ENCODE data around the gene PNMT. TPM values are rescaled to one million over a fixed set of nuclear protein-coding genes. Genes with fewer than 3 reads are reported as not detected.

The PNMT gene
- total RNA-seq, 1 experiment from 2014 or later: 1.4 TPM

DNA sequence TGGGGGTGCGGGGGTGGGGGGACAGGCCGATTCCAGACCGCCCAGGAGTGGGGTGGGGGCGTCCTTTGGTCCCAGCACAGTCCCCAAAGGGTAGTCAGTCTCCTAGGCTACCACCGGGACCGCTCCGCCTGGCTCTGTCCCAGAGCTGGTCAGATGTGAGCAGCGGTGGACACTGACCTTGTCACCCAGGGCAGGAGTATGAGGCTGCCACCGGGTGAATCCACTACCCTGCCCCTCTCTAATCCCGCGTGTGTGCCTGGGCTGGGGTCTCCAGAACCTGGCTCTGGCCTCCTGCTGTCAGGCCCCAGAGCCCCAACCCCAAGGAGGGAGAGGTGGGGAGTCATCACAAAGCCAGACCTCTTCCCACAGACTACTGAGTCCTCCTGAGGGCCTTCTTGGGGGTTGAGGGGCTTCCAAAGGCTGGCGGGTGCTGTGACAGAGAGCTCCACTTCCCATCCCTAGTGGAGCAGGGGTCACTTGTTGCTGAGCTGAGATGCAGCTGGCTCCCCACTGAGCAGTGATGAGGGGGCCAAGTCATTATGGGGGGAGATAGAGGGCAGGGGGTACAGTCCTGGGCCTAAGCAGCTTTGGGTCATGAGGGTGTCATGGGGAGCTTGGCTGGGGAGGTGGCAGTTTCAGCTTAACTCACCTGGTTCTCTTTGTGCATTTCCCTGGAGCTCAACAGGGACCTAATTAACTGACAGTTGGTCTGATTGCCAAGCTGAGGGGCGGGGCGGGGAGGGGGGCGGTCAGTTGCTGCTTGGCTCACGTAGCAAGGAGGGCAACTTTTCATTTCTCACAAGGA lies 40.3 kb upstream of the PNMT start:
- Histone ChIP-seq H2AFZ (ENCODE audit: low read length) (no peak overlapping the region), H3K4me3 (ENCODE audit: low read length) (no peak overlapping the region), H3K9ac (ENCODE audit: low read length) (no peak overlapping the region), H3K79me2 (ENCODE audit: low read length) (no peaks in the 10 kb centered on the region), H3K4me2 (ENCODE audit: low read length) (no peak overlapping the region), H3K36me3 (ENCODE audit: low read depth, low read length) (no peaks in the 10 kb centered on the region), H3K4me1 (ENCODE audit: insufficient read depth, low read length) (peaks cover 18% of the 10 kb centered on the region), H3K27ac (ENCODE audit: low read length) (no peak overlapping the region), H3K9me2 (replicated peaks; ENCODE audit: low read length) (no peaks in the 10 kb centered on the region), H4K20me1 (ENCODE audit: low read length) (no peaks in the 10 kb centered on the region), H3K27me3 (ENCODE audit: low read length) (peaks cover 13% of the 10 kb centered on the region), H3F3A (ENCODE audit: low read length, unreplicated experiment) (no peaks in the 10 kb centered on the region), H3K9me3 (ENCODE audit: low read length) (no peaks in the 10 kb centered on the region)
- intact Hi-C loops (cut with micrococcal nuclease): no loop called here
- ChIA-PET POLR2A (ENCODE audit: unreplicated experiment) (no interaction called here), CTCF (interaction anchor here (0.6 kb wide), 1 partner anchor 26 kb away, joined by 5 read pairs; no protein-coding TSS in a partner anchor)
- DNase-seq (no peak), ATAC-seq (no peak)
- BruUV-seq (replicated peaks): no TSS peak
- TF ChIP-seq EZH2phosphoT487 (IDR thresholded peaks at IDR 0.05; ENCODE audit: borderline replicate concordance, low read length): no peak
- TF ChIP-seq EZH2 (IDR thresholded peaks at IDR 0.05; ENCODE audit: low read length, unreplicated experiment): no peak
- TF ChIP-seq, protein P1, sequence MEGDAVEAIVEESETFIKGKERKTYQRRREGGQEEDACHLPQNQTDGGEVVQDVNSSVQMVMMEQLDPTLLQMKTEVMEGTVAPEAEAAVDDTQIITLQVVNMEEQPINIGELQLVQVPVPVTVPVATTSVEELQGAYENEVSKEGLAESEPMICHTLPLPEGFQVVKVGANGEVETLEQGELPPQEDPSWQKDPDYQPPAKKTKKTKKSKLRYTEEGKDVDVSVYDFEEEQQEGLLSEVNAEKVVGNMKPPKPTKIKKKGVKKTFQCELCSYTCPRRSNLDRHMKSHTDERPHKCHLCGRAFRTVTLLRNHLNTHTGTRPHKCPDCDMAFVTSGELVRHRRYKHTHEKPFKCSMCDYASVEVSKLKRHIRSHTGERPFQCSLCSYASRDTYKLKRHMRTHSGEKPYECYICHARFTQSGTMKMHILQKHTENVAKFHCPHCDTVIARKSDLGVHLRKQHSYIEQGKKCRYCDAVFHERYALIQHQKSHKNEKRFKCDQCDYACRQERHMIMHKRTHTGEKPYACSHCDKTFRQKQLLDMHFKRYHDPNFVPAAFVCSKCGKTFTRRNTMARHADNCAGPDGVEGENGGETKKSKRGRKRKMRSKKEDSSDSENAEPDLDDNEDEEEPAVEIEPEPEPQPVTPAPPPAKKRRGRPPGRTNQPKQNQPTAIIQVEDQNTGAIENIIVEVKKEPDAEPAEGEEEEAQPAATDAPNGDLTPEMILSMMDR (conservative IDR thresholded peaks at IDR 0.05; ENCODE audit: low read depth, low read length): no peak

GRCh38 chr17:39628655-39629493 lies 39.4 kb upstream of the PNMT start:
- Histone ChIP-seq H3K9me2 (replicated peaks; ENCODE audit: low read length) (no peaks in the 10 kb centered on the region), H3K27ac (ENCODE audit: low read length) (no peak overlapping the region), H3K4me2 (ENCODE audit: low read length) (no peak overlapping the region), H3K36me3 (ENCODE audit: low read depth, low read length) (no peaks in the 10 kb centered on the region), H3K4me3 (ENCODE audit: low read length) (no peak overlapping the region), H3F3A (ENCODE audit: low read length, unreplicated experiment) (no peaks in the 10 kb centered on the region), H3K4me1 (ENCODE audit: insufficient read depth, low read length) (peaks cover 18% of the 10 kb centered on the region), H4K20me1 (ENCODE audit: low read length) (no peaks in the 10 kb centered on the region), H3K27me3 (ENCODE audit: low read length) (peaks cover 13% of the 10 kb centered on the region), H3K9ac (ENCODE audit: low read length) (no peak overlapping the region), H3K9me3 (ENCODE audit: low read length) (no peaks in the 10 kb centered on the region), H2AFZ (ENCODE audit: low read length) (no peak overlapping the region), H3K79me2 (ENCODE audit: low read length) (no peaks in the 10 kb centered on the region)
- ChIA-PET CTCF (no interaction called here), POLR2A (ENCODE audit: unreplicated experiment) (no interaction called here)
- DNase-seq (no peak), ATAC-seq (no peak)
- intact Hi-C loops (cut with micrococcal nuclease): no loop called here
- TF ChIP-seq EZH2 (IDR thresholded peaks at IDR 0.05; ENCODE audit: low read length, unreplicated experiment): no peak
- TF ChIP-seq, protein P1 (conservative IDR thresholded peaks at IDR 0.05; ENCODE audit: low read depth, low read length): no peak
- no peak for TF ChIP-seq EZH2phosphoT487 (IDR thresholded peaks at IDR 0.05; ENCODE audit: borderline replicate concordance, low read length)
- BruUV-seq (replicated peaks): TSS peak; percentile 11
